ENCODE measurements around the gene TYK2. TPM values are rescaled to one million over a fixed set of nuclear protein-coding genes. Genes with fewer than 3 reads are reported as not detected.
A peak's percentile ranks its signal among the peaks of the same experiment; 100 is the strongest.

TYK2 gene
- total RNA-seq, 4 donors from 2014 or later, result 138 to 531 (median 246) TPM

DNA sequence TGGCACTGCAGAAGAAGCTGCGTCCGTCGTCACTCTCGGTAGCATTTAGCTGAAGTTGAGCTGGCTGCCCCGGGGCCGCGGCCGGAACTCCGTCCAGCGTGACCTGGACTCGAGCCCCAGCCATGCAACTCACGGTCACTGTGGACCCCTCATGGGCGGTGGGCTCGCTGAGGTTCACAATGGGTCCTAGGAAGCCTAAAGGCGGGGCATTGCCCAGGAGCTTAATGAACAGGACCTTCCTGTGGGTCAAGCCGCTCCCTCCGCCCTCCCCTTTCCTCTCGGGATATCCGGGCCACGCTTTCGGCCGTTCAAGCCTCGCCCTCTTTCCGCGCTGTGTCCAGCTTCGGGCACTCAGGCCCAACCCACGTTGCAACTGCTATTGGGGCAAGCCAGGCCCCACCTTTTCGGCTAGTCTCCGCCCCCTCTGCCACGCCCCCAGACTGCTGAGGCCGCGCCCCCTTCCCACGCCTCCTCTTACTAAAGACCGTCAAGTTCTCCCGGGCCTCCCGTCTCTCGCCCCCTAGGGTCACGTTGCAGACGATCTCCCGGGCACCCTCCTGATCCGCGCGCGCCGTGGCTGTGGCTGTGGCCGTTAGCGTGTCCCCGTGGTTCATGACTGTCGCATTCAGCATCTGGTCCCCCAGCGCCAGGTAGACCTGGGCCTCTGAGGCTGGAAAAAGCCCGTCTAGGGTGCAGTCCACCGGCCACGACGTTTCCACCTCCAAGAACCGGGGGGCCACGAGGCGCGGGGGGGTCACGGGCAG lies 45.6 kb downstream of the TYK2 start:
- Histone ChIP-seq H3K27me3 (no peaks in the 10 kb centered on the region), H3K9me3 (no peaks in the 10 kb centered on the region), H3K4me1 (peaks cover 0 to 12% (median 8%) of the 10 kb centered on the region in 4 donors), H3K4me3 (peak overlapping the region; percentile 72 to 83 (median 78)), H3K36me3 (peaks cover 0 to 8% (median 0%) of the 10 kb centered on the region in 3 donors), H3K27ac (peak overlapping the region; percentile 85 to 97 (median 90))
- peak; percentile 49 to 57 for TF ChIP-seq POLR2A (IDR thresholded peaks at IDR 0.05)
- TF ChIP-seq, protein P1, sequence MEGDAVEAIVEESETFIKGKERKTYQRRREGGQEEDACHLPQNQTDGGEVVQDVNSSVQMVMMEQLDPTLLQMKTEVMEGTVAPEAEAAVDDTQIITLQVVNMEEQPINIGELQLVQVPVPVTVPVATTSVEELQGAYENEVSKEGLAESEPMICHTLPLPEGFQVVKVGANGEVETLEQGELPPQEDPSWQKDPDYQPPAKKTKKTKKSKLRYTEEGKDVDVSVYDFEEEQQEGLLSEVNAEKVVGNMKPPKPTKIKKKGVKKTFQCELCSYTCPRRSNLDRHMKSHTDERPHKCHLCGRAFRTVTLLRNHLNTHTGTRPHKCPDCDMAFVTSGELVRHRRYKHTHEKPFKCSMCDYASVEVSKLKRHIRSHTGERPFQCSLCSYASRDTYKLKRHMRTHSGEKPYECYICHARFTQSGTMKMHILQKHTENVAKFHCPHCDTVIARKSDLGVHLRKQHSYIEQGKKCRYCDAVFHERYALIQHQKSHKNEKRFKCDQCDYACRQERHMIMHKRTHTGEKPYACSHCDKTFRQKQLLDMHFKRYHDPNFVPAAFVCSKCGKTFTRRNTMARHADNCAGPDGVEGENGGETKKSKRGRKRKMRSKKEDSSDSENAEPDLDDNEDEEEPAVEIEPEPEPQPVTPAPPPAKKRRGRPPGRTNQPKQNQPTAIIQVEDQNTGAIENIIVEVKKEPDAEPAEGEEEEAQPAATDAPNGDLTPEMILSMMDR (IDR thresholded peaks at IDR 0.05), result peak in 2 of 6 experiments; percentile 14 to 15
- peak; percentile 61 to 98 (median 95) for DNase-seq

DNA sequence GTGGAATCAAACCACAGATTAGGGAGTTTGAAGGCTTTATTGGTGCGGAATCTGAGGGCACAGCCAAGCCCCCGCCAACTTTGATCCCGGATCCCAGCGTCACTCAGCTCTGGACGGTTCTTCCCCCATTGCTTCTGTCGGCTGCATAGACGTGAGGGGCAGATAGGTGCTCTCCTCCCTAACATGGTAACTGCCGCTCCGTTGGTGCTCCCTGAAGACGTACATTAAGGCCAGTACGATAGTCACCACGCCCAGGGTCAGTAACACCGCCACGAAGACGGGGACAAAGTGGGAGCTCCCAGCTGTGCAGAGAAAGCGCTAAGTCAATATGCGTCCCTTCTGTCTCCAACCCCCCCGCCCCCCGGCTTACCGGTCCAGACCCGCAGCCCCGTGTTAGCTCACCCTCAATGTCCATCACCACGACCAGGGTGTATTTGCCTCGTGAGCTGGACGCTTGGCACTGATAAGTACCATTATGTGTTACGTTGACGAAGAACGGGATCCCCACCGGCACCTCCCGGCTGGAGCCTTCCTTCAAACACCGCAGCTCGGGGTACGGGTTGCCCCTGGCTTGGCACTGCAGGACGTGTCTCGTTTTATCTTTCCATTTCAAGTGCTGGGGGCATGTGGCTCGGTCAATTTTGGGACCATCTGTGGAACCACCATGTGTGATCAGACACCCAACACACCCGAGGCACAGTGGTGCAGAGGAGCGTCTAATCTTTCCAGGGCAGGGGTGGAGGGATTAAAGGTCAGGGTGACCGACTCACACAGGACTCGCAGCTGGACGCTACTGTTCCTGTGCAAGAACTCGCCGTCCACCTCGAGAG lies 46.4 kb downstream of the TYK2 start:
- peak in 1 of 3 donors; percentile 68 for DNase-seq
- TF ChIP-seq, protein P1 (IDR thresholded peaks at IDR 0.05), result no peak
- no peaks in the 10 kb centered on the region for H3K9me3 ChIP-seq

DNA sequence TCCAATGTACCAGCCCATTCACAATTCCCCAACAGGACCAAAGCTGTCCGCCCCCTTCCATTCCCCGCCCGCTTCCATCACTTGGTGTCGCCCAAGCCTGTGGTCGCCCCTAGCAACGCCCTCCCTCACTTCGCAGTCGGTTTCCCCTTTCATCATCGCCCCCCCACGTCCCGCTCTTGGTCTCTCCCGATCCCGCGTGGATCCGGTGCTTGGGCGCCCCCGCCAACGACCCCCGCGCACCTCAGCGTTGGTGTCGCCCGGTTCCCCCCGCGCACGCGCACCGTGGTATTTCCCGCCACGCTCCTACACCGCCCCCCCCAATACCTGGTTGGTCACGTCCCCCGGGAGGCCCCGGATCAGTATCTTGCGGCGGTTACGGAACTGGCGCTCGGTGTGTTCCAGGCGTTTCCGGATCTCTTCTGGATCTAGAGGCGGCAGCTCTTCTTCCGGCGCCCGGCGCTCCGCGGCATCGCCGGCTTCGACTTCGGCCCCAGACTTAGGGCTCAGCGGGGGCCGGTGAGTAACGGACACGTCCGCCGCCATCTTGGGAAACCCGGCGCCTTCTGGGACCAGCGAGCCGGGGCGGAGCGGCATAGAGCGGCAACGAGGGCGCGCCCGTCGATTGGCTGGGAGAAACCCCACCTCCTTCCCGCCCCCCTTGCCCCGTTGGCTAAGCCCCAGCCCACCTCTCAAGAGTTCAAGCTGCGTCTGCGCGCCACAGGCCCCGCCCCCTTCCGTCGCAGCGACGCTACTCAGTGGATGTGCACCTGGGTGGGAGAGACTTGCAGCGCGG lies 47.2 kb downstream of the TYK2 start, which contains the start of gene RAVER1:
Gene RAVER1, minus strand, starts transcription at position 565 of the 793 bp plus-strand sequence. Its CDS starts 22 bp downstream, at position 543.
- Histone ChIP-seq H3K4me1 (peaks cover 0 to 12% (median 8%) of the 10 kb centered on the region in 4 donors), H3K4me3 (peak within 1 kb of the TSS; percentile 72 to 83 (median 78)), H3K36me3 (peaks cover 0 to 24% (median 0%) of the 10 kb centered on the region in 3 donors), H3K27me3 (no peaks in the 10 kb centered on the region), H3K27ac (peak within 1 kb of the TSS; percentile 85 to 97 (median 90)), H3K9me3 (no peaks in the 10 kb centered on the region)
- TF ChIP-seq POLR2A (IDR thresholded peaks at IDR 0.05), result peak; percentile 70 to 74
- TF ChIP-seq, protein P1 (IDR thresholded peaks at IDR 0.05), result no peak
- DNase-seq, result peak; percentile 97 to 99 (median 99)

More for the DNA sequence above, 46.4 kb downstream of the TYK2 start:
- Histone ChIP-seq H3K4me1 (peaks cover 0 to 12% (median 8%) of the 10 kb centered on the region in 4 donors), H3K36me3 (peaks cover 0 to 16% (median 0%) of the 10 kb centered on the region in 3 donors), H3K4me3 (peak overlapping the region; percentile 72 to 83 (median 78)), H3K27me3 (no peaks in the 10 kb centered on the region), H3K27ac (peak overlapping the region; percentile 85 to 97 (median 90))

DNA sequence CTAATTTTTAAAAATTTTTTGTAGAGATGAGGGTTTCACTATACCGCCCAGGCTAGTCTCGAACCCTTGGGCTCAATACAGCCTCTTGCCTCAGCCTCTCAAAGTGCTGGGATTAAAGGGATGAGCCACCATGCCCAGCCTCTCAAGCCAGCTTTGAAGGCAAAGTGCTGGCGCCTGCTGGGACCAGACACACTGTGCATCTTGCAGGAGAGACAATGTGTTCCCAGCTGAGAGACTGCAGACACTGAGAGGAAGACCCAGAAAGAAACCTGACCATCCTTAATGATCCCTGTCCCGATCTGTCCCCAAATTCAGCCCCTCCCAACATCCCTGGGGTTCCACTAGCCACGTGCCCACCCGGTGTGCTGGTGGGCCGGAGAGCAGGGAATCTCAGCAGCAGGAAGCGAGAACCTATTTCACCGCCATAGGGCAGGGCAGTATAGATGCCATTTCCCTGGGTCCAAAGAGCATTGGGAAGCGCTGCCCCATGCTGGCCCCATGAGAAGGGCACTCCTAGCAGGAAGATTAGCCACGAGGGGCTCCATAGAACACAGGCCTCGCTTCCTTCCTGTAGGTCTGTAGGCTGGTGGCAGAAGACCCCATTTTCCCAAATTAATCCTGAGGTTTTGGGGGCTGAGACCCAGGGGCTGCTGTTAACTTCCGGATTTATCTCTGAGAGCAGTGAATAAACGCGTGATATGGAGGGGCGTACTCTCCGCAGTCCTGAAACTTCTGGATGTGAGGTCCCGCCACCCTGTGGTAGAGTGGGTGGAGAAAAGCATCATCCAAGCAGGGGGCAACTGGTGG lies 48.0 kb downstream of the TYK2 start:
- no peaks in the 10 kb centered on the region for H3K9me3 ChIP-seq
- TF ChIP-seq, protein P1 (IDR thresholded peaks at IDR 0.05), result peak in 3 of 6 experiments; percentile 19 to 40 (median 20)
- peak; percentile 13 to 42 for TF ChIP-seq POLR2A (IDR thresholded peaks at IDR 0.05)
- peaks cover 0 to 12% (median 8%) of the 10 kb centered on the region in 4 donors for H3K4me1 ChIP-seq
- peaks cover 0 to 32% (median 0%) of the 10 kb centered on the region in 3 donors for H3K36me3 ChIP-seq
- peak overlapping the region; percentile 85 to 97 (median 90) for H3K27ac ChIP-seq
- DNase-seq, result peak in 2 of 3 donors; percentile 74 to 82
- H3K27me3 ChIP-seq, result no peaks in the 10 kb centered on the region
- peak overlapping the region; percentile 72 to 83 (median 78) for H3K4me3 ChIP-seq
